ENCODE results near the gene PTPN7.

PTPN7 gene

DNA sequence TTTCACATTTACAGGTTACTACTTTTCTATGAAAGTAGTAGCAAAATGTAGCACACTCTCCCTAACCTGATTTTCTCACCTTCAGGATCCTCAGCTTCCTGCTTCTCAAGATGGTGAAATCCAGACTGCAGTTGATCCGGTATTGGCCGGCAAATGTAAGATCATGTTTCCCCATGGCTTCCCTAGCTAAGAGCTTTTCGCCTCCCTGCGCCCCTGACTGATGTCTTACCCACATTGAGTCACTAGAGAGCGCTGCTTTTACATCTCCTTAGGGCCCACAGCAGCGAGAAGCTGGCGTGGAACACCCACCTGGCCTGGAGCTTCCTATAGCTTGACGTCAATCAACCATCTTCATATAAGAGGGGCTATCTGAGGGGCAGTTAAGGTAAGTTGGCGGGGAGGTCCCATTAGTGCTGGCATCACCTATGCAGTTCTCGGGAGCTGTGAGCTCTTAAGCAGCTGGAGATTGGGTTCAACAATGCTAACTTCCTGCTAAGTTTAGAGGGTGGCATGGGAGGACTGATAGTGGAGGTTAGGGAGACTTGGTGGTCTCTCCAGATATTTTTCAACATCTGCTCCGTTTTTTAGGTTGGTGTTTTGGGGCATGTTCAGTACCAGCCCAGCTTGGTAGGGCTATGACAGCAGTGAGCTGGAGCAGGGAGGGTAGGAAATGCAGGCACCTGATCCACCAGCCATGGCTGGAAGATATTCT is 5.5 kb downstream of the PTPN7 start:
- peak; percentile 79 for TF ChIP-seq CTCF (conservative IDR thresholded peaks at IDR 0.05; ENCODE audit: low read length)
- no peak for TF ChIP-seq EZH2phosphoT487 (IDR thresholded peaks at IDR 0.05; ENCODE audit: borderline replicate concordance)
- peaks cover 3% of the 10 kb centered on the region; the same call in 1 of the 2 replicates for H3F3A ChIP-seq (ENCODE audit: low read depth)
- no peak overlapping the region for H2AFZ ChIP-seq (ENCODE audit: low read length)
- peaks cover 64% of the 10 kb centered on the region for H3K4me1 ChIP-seq (ENCODE audit: insufficient read depth, low read length, poor library complexity, severe bottlenecking)
- peak overlapping the region; percentile 98 for H3K4me3 ChIP-seq (ENCODE audit: low read length, poor library complexity, severe bottlenecking)
- H3K9me3 ChIP-seq (ENCODE audit: insufficient read depth, low read depth, low read length) = no peaks in the 10 kb centered on the region
- H3K27me3 ChIP-seq (ENCODE audit: insufficient read depth, low read length, poor library complexity, severe bottlenecking) = no peaks in the 10 kb centered on the region
- H3K4me2 ChIP-seq (ENCODE audit: low read depth, low read length, poor library complexity, severe bottlenecking) = peak overlapping the region; percentile 96
- peak overlapping the region; percentile 100 for H3K9ac ChIP-seq (ENCODE audit: low read depth, low read length, poor library complexity, severe bottlenecking)
- H3K79me2 ChIP-seq (ENCODE audit: insufficient read depth, low read length) = peaks cover 94% of the 10 kb centered on the region
- no peaks in the 10 kb centered on the region for H3K9me2 ChIP-seq (replicated peaks; ENCODE audit: low read depth, low read length)
- H3K36me3 ChIP-seq (ENCODE audit: insufficient read depth, low read length) = peaks cover 70% of the 10 kb centered on the region
- H4K20me1 ChIP-seq (ENCODE audit: insufficient read depth, low read length, poor library complexity, severe bottlenecking) = peaks cover 83% of the 10 kb centered on the region

- Histone ChIP-seq H3K9me3 (ENCODE audit: insufficient read depth, low read depth, low read length) (no peaks in the 10 kb centered on the region), H2AFZ (ENCODE audit: low read length) (no peak overlapping the region), H3K4me1 (ENCODE audit: insufficient read depth, low read length, poor library complexity, severe bottlenecking) (peaks cover 64% of the 10 kb centered on the region), H3K36me3 (ENCODE audit: insufficient read depth, low read length) (peaks cover 70% of the 10 kb centered on the region), H3K4me2 (ENCODE audit: low read depth, low read length, poor library complexity, severe bottlenecking) (peak overlapping the region; percentile 96), H3K4me3 (ENCODE audit: low read length, poor library complexity, severe bottlenecking) (peak overlapping the region; percentile 98), H3K27me3 (ENCODE audit: insufficient read depth, low read length, poor library complexity, severe bottlenecking) (no peaks in the 10 kb centered on the region), H3F3A (ENCODE audit: low read depth) (peaks cover 6% of the 10 kb centered on the region), H3K9me2 (replicated peaks; ENCODE audit: low read depth, low read length) (no peaks in the 10 kb centered on the region), H3K9ac (ENCODE audit: low read depth, low read length, poor library complexity, severe bottlenecking) (peak overlapping the region; percentile 1), H3K79me2 (ENCODE audit: insufficient read depth, low read length) (peaks cover 88% of the 10 kb centered on the region), H4K20me1 (ENCODE audit: insufficient read depth, low read length, poor library complexity, severe bottlenecking) (peaks cover 88% of the 10 kb centered on the region)
- no peak for TF ChIP-seq CTCF (conservative IDR thresholded peaks at IDR 0.05; ENCODE audit: low read length)
- no peak for TF ChIP-seq EZH2phosphoT487 (IDR thresholded peaks at IDR 0.05; ENCODE audit: borderline replicate concordance)
Measured at GRCh38 chr1:202154148-202154765, 6.1 kb downstream of the PTPN7 start.

DNA sequence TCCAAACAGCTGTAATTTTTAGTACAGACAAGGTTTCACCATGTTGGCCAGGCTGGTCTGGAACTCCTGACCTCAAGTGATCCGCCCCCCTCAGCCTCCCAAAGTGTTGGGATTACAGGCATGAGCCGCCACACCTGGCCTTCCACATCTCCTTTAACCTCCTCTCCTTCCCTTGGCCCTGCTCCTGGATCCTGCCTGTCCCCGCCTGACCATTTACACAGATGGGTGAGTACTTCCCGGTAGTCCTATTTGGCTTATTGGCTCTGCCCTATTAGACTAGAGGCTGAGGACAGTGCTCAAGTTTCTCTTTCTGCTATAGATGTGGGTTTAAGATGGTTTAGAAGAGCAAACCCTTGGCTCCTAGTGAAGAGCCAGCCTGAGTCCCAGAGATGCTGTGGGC is 7.1 kb downstream of the PTPN7 start:
- Histone ChIP-seq H3F3A (ENCODE audit: low read depth) (peaks cover 6% of the 10 kb centered on the region), H3K36me3 (ENCODE audit: insufficient read depth, low read length) (peaks cover 79% of the 10 kb centered on the region), H3K4me3 (ENCODE audit: low read length, poor library complexity, severe bottlenecking) (no peak overlapping the region), H3K79me2 (ENCODE audit: insufficient read depth, low read length) (peaks cover 78% of the 10 kb centered on the region), H3K9me3 (ENCODE audit: insufficient read depth, low read depth, low read length) (no peaks in the 10 kb centered on the region), H3K9ac (ENCODE audit: low read depth, low read length, poor library complexity, severe bottlenecking) (no peak overlapping the region), H3K4me1 (ENCODE audit: insufficient read depth, low read length, poor library complexity, severe bottlenecking) (peaks cover 59% of the 10 kb centered on the region), H3K9me2 (replicated peaks; ENCODE audit: low read depth, low read length) (no peaks in the 10 kb centered on the region), H3K4me2 (ENCODE audit: low read depth, low read length, poor library complexity, severe bottlenecking) (peak overlapping the region; percentile 96), H2AFZ (ENCODE audit: low read length) (no peak overlapping the region), H3K27me3 (ENCODE audit: insufficient read depth, low read length, poor library complexity, severe bottlenecking) (no peaks in the 10 kb centered on the region), H4K20me1 (ENCODE audit: insufficient read depth, low read length, poor library complexity, severe bottlenecking) (peaks cover 83% of the 10 kb centered on the region)
- TF ChIP-seq CTCF (conservative IDR thresholded peaks at IDR 0.05; ENCODE audit: low read length) (no peak), EZH2phosphoT487 (IDR thresholded peaks at IDR 0.05; ENCODE audit: borderline replicate concordance) (no peak)
